HepG2 (cell line): ENCODE data around the gene ANP32A.

Experiments
- POLR2AphosphoS5 ChIP-seq: IDR thresholded peaks from 2 replicates; pipeline ENCODE4 v1.6.1; 2012; ENCODE audit warnings: low read depth, low read length
- REST ChIP-seq, 2 experiments: IDR thresholded peaks; 2 replicates each; pipeline ENCODE4 v1.6.1; 2011 to 2012; ENCODE audit warnings: low read length in 2 of 2, borderline replicate concordance in 1 of 2, low read depth in 1 of 2, mild to moderate bottlenecking in 1 of 2, moderate library complexity in 1 of 2
- ZNF513 ChIP-seq: sonication (generic); formaldehyde crosslinking; conservative IDR thresholded peaks from 2 replicates; pipeline ENCODE4 v1.5.0; 2020; ENCODE audit warnings: missing genetic modification reagents

DNA sequence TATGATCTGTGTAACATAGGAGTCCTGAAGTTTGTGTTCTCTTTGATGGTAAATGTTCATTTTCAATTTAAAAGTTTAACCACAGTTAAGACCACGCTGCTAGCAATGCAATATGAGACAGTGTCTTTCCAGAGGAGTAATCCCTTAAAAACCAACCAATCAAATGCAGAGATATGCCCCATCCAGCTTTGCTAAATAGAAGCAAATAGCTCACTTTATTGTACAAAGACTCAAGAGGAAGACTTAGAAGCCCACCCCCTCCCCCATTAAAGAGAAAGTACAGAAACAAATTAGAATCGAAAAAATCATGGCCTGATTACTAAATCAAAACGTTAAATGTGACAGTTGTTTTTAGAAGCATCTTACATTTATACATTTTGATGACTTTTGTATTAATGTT lies 2.1 kb upstream of the ANP32A start:
- TF ChIP-seq REST (IDR thresholded peaks at IDR 0.05; ENCODE audit: borderline replicate concordance in 1 of 2, low read depth in 1 of 2, low read length in 2 of 2) (no peak), POLR2AphosphoS5 (no peak), ZNF513 (no peak)
